NCI-H526 (cell line): ENCODE data around the gene SP6.

Experiments
- DNase-seq, 2 experiments: peaks; one replicate each; lab custom pipeline; 2025; lab: John Stamatoyannopoulos, UW

The SP6 gene

GRCh38 chr17:47836601-47837000 lies 14.4 kb downstream of the SP6 start:
- DNase-seq, result no peak

DNA sequence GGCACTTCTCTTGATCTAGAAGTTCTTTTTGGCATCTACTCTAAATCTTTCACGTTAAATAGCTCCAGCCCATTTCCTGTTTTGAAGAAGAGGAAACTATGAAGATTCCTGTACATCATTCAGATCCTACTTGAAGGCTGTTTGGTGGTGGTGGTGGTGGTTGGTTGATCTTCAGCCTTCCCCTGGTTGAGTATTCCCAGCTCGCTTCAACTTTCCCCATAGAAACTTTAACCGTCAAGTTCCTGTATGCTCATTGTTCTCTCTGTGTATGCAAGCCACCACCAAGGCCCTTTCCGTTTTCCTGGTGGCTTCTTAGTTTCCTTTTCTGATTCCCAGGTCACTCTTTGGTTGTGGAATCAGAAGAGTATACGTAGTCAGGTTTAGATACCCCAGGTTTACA lies 16.2 kb downstream of the SP6 start:
- no peak for DNase-seq

- DNase-seq, result no peak
Observed at GRCh38 chr17:47831934-47832327, 19.0 kb downstream of the SP6 start.

DNA sequence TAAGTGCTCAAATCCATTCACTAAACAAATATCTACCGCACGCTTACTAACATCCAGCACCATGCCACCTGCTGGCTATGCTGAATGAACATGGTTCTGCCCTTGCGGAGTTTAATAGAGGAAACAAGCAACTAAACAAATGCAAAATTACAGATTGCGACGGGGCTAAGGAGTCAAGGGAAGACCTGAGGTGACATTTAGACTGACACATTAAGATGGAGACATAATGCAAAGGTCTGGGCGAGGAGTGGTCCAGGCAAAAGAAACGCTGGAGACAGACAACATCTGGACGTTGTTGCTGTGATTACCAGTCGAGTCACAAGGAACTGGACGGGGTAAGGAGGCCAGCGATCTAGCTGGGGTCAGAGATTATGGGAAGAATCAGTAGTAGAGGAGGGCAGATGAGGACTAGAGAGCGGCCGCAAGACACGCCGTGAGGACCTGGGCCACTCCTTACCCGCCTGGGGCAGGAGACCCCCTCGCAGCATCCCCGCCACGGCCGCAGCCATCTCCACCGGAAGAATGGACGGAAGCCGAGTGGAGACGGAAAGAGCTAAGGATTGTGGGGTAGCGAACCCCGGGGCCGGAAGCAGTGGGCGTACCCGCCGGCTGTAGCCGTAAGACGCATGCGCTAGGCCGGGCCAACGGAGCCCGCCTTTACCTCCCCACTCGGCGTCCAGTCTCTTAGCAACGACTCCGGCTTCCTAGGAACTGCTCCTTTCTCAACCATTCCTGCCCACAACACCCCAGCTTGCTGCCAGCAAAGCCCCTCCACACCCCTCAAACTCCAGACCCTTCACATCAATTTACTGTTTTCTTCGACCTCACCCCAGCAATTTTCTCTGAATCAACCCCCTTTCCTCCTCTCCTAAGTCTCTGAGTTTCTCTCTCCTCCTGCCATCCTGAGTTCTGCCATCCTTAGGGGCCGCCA lies 19.7 kb downstream of the SP6 start, which contains the start of the genes LRRC46 and MRPL10:
Gene LRRC46 (plus strand): TSS at position 668 of the 931 bp plus-strand sequence. CDS start 320 bp downstream, outside the sequence.
Gene MRPL10 (minus strand): TSS at position 539 of the 931 bp plus-strand sequence. CDS start 30 bp downstream, at position 509.
- DNase-seq, result peak; percentile 90 to 98

DNA sequence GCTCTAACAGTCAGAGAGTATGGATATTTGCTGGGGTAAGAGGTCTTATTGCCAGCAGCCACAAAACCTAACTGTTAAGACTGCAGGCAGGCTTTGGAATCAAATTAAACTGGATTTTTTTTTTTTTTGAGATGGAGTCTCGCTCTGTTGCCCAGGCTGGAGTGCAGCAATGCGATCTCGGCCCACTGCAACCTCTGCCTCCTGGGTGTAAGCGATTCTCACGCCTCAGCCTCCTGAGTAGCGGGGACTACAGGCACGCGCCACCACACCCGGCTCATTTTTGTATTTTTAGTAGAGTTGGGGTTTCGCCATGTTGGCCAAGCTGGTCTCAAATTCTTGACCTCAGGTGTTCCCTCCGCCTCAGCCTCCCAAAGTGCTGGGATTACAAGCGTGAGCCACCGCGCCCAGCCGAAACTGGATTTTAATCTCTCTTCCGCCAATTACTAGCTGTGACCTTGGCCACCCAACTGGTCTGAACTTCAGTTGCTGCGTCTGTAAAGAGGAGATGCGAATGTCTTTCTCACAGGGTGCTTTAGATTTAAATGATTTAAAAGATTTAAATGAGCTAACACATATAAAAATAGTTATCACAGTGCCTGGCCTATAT lies 20.5 kb downstream of the SP6 start:
- DNase-seq, result no peak

DNA sequence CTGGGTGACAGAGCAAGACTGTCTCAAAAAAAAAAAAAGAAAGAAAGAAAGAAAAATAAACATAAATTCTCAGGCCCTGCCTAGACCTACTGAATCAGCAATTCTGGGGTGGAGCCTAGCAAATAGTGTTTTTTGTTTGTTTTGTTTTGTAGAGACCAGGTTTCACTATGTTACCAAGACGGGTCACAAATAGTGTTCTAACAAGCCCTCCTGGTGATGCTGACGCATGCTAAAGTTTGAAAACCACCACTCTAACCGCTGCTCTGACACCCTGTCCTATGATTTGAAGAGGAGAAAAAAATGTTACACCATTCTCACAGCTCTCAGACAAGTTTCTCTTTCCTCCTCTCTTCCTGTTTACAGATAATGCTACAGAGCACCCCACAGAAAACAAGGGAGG lies 21.1 kb downstream of the SP6 start:
- no peak for DNase-seq

DNA sequence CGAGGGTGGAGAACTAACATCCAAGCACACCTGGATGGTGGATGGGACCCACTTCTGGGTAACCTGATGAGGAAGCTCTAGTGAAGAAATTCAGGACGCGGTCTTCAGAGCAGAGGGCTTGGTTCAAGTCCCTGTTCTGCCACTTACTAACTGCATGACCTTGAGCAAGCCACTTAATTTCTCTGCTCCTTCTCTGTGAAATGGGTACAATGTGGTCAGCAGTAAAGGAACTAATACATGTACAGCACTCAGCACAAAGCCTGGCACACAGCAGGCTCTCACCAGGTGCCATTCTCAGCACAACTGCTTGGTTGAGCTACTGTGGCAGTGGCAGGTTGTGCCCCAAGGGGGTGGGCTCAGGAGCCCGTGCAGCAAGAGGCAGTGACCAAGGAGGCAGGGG lies 27.4 kb downstream of the SP6 start:
- DNase-seq, result no peak

DNA sequence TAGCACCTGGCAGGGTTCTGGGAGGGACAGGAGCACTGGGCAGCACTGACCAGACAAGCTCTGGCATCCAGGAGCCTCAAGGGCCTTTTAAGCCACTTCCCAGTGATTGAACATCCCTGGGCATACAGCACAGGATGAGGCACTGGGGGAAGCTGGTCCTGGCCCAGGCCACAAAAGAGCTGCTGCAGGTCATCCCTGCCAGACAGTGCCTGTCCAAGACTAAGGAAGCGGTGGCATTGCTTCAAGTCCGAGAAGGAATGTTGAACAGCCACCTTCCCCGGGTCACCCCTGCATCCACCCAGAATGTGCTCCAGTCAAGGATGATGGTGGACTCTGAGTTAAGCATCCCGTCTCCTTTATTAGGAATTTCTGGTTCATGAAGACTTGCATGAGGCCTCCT lies 28.2 kb downstream of the SP6 start:
- DNase-seq, result no peak

DNA sequence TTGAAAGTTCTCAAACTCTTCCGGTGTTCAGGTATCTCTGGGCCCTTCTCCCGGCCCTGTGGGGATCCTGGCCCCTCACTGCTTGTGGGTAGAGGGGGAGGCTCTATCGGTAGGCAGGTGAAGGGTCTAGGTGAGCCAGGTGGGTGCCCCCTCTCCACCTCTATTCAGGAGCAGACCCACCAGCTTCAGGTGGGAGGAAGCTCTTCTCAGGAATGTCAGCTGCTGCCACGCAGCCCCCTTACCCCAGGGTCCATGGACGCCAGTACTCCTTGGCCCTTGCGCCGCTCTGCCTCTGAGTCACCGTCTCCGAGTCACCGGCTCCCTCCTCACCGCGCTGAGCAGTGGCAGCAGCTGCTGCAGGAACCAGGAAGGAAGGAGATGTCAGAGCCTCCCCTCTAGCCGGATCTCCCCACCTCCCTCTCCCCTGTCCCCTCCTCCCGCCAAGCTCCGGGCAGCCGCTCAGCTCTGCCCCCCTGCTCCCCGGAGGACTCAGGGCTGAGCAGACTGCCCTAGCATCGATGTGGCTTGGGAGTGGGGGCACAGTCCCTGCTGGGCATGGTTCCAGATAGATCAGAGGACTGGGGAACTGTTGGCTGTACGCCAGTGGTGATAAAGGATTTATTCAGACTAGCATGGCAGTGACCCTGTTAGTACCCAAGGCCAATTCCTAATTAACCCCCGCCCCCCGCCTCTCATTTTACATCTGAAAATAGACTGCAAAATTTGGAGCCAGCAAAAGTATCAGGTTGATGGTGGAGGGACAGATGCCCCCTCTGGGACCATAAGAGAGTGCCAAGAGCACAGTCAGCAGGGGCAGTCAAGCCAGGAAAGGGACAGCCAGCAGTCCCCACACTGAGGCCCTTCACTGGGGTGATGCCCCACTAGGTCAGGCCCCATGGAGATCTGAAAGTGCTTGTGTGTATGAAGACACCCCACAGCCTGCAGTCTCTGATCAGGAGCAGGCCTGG lies 29.3 kb downstream of the SP6 start, which contains the start of gene OSBPL7:
Gene OSBPL7 (minus strand): TSS at position 371 of the 968 bp plus-strand sequence. CDS start 1,516 bp downstream, outside the sequence.
- DNase-seq, result peak; percentile 69 to 91

- no peak for DNase-seq
Observed at GRCh38 chr17:47821031-47821423, 29.9 kb downstream of the SP6 start.

DNA sequence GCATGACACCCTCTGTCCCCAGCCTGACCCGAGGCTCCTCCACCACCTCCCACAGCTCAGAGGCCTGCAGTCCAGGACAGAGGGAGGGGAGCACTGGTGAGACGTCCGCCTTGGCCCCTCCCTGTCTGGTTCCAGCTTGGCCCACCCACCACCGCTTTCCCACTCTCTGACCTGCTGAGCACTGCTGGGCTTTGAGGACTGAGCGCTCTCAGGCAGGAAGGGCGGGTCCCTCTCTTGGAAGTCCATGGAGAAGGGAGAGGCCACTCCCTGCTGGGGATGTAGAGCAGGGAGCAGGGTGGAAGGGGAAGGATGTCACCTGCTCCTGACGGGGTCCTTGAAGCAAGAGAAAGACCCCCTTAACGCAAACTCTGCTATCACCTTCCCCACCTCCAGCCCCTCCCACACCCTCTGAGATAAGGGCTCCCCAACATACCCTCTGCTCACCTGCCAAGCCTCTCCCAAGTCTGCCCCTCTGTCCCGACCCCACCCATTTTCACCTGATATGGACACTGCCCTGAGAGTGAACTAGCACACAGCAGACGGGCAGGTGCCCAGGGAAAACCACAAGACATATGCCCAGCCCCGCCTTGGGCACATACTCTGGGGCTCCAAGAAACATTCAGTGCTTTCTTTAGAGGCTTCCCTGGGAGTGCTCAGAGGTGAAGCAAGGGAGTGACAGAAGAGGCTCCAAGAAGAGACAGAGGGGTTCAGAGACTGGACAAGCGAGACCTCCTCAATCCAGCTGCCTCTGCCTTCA lies 30.8 kb downstream of the SP6 start:
- no peak for DNase-seq

- DNase-seq, result no peak
Observed at GRCh38 chr17:47819475-47819874, 31.5 kb downstream of the SP6 start.

- DNase-seq, result no peak
Observed at GRCh38 chr17:47818002-47818695, 32.8 kb downstream of the SP6 start.

DNA sequence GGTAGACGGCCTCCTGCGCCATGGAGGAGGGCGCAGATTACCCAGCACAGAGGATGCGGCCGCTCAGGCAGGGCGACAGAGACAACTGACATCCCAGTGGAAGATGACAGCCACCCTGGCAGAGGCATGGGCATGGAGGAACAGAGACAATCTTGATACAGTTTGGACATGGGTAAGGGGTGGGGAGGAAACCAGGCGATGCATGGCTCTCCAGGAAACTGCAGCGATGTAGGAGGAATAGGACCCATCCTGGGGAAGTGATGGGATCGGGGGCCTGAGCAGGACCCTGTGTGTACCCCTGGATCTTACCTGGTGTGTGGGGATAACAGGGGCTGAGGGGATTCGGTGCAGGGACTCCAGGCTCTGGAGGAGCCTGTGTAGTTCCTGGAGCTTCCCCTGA lies 34.0 kb downstream of the SP6 start:
- DNase-seq, result no peak

DNA sequence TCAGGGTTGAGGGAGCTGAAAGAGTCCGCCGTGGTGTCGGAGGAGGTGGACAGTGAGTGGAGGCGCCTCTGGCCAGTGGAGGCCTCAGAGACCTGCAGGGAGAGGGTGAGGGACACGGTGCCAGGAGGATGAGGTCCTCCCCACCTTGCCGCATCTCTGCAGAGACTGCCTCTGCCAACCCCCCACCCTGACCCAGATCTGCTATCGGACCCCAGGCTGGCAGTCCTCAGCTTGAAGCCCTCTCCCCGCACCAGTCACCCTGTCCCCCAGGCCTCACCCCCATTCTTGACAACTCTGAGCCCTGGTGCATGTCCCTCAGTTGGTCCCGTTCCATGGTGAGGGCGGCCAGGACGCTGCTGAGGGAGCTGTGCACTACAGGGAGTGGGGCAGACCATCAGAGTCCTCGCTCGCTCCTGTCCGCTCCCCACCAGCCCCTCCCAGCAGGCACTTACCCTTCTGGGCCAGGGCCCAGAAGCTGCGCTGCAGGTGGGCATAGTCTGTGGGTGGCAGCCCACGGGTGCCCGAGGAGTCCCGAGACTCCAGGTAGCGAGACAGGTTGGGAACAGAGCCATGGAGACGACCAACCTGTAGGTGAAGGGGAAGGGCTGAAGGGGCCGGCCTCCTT lies 34.7 kb downstream of the SP6 start:
- no peak for DNase-seq

DNA sequence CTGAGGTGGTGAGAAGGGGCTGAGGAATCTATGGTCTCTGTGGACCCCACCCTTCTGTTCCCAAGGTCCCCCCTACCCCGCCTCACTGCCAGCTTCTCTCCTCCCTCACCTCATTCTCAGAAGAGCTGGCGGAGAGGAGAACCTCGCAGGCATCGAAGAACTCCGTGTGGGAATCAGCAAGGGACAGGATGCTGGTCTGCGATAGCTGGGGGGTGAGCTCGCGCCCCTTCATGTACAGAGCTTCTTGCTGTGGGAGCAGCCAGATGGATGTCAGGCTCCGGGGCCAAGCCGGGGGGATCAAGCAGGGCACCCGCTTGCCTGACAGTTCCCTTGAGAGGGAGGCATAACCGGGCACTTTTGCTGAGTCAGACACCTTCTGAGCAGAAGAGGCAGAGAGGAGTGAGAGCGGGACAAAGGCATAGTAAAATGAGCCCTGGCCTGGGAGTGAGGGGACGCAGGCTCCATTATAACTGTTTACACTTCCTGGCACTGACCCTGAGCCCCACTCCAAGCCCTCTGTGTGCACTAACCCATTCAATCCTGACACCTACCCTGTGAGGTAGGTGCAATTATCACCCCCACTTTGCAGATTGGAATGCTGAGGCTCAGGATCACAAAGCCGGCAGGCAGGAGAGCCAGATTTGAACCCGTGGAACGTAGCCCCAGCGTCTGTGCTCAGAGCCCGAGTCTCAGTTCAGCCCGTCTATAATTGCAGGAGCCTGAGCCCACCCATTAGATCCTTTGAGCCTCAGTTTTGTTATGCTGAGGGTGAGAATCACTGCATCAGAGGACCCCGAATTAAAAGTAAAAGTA lies 35.7 kb downstream of the SP6 start:
- DNase-seq, result no peak

- DNase-seq, result no peak
Observed at GRCh38 chr17:47813512-47814031, 37.4 kb downstream of the SP6 start.

- DNase-seq, result no peak
Observed at GRCh38 chr17:47813077-47813476, 37.9 kb downstream of the SP6 start.
